GM13976 (cell line): ENCODE measurements around the gene FBXO42.

ENCODE experiments used
- DNase-seq: peaks from one replicate; pipeline ENCODE4 v3.0.0; 2012; ENCODE audit warnings: low spot score
- CTCF ChIP-seq: IDR thresholded peaks from 2 replicates; pipeline ENCODE4 v1.5.1; 2012; ENCODE audit warnings: borderline replicate concordance, mild to moderate bottlenecking; ENCODE audit not compliant: insufficient read depth; ENCODE audit errors: extremely low read depth, missing control alignments, control extremely low read depth
- in situ Hi-C: fragments of 300-500 bp; cut with MboI; formaldehyde crosslinking; loops from one replicate; pipeline ENCODE4 v1.12.0; 2022; ENCODE audit warnings: low sequenced_read_pairs, mixed read lengths, inconsistent platforms; ENCODE audit not compliant: unreplicated experiment

FBXO42 gene

DNA sequence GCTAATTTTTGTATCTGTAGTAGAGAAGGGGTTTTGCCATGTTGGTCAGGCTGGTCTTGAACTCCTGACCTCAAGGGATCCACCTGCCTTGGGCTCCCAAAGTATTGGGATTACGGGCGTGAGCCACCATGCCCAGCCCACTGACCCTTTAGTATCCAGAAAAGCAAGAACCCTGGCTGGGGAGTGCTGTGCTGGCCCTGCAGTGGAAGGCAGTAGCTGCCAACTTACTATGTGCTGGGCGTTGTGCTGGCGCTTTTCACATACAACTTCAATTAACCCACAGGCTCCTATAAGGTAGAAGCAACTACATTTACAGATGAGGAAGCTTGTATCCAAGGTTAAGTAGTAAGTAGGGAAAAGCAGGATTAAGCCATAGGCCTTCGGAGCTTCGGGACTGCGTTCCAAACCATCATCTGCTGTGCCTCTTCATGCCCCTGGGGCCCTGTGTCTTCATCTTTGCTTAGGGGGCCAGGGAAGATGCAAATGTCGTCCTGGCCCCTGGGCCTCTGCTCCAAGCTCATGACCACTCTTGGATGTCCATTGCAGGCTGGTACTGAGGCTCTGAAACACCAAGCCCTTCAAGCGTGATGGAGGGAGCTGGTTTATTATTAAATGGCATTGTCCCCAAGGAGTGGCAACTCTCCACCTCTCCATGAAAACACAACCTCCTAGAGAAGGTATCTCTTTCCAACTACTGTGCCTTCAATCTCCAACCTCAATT, 106.6 kb downstream of the FBXO42 start:
- in situ Hi-C loops: no loop called here
- TF ChIP-seq CTCF: no peak
- no peak for DNase-seq

DNA sequence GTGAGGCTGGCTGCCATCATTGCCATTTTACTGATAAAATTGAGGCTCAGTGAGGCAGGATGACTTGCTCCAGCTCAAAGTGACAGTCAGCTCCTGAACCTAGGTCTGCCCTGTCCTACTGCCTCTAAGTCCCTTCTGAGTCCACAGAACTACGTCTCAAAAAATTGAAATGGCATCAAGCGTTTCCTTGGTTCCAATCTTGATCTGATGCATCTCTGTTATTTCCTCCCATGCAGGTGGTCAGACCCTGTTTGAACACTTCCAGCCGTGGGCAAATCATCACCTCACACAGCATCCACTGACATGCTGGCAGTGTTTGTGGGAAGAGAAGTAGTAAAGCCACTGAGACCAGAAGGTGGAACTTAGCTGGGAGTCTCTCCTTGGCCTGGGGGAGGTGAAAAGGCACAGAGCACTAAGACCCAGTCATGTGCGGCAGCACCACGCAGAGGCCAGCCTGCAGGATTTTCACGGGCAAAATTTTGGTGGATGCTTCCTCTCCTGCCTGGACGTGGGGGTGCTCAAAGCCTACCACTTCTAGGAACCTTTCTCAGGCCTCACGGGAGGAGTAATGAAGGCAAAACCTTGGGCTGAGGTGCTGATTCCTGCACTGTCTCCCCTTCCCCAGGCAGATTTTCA, 107.5 kb downstream of the FBXO42 start:
- in situ Hi-C loops: no loop called here
- no peak for DNase-seq

DNA sequence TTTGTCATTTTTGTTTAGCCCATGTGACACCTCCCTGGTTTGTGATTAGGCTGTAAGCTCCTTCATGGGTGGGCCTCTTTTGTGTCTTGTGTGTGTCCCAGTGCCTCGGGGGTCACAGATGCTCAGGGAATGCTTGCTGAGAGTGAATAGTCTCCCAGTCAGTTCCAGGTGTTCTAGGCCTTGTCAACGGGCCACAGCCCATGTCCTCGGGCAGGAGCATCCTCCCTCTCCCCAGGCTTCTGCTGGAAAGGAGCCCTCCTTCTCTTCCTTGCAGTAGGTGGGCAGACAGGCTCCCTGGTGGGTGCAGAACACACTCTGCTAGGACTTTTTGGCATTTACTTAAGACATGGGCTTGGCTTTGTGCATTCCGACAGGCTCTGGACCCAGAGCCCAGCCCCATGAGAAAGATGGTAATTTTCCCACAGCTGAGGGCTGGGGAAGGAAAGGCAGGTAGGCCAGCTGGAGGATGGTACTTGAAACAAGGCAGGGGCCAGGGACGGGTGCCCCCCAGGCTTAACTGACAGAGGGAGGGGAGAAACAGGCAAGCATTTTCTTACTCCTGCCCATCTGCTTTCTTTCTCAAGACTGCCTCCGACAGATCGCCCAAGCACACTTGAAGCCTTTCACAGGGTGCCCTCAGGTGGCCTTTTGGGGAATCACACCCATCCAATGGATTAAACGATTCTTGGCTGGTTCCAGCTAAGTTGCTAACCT, 108.2 kb downstream of the FBXO42 start:
- in situ Hi-C loops: no loop called here
- peak; percentile 72 for TF ChIP-seq CTCF
- DNase-seq: peak; percentile 81

More for the DNA sequence above, 107.5 kb downstream of the FBXO42 start:
- TF ChIP-seq CTCF: no peak

DNA sequence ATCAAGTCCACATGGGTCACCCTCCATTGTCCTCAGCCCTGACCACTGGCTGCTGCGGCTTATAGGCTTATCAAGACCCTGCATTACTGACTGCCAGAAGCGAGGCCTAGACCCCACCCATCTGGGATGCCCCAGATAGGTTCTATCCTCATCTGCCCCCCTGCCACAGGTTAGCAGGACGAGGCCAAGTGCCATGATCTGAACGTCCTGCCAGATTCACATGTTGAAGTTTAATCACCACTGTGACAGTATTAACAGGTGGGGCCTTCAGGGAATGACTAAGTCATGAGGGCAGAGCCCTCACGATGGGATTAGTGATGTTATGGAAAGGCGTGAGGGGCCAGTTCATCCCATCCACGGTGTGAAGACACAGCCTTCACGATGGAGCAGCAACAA, 109.1 kb downstream of the FBXO42 start:
- TF ChIP-seq CTCF: no peak
- in situ Hi-C loops: no loop called here
- no peak for DNase-seq

DNA sequence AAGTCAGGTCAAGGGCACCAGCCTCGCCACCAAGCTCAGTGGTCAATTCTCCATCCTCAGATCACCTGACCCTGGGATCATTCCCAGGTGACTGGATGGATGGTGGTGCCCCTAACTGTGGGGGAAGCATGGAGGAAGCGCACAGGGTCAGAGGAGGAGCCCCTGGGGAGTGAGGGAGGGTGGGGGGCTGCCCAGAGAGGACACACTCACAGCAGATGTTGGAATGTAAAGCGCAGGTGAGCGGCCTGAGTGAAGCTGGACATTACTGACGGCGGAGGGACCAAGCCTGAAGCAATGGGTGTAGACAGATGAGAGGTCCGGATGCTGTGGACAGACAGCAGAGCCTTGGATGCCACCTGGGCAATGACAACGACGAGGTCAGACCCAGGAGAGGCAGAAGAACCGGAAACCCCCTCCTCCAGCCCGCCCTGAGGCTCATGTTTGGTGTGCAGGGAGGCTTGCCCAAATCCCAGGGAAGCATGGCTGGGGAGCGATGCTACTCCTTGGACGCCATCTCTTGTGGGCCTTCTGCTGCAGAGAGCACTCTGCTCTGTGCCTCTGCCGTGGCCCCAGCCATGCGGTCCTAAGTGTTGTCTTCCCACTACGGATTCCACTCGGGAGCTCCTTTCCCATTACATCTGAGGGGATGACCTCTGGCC, 109.6 kb downstream of the FBXO42 start:
- in situ Hi-C loops: no loop called here
- DNase-seq: no peak
- no peak for TF ChIP-seq CTCF

DNA sequence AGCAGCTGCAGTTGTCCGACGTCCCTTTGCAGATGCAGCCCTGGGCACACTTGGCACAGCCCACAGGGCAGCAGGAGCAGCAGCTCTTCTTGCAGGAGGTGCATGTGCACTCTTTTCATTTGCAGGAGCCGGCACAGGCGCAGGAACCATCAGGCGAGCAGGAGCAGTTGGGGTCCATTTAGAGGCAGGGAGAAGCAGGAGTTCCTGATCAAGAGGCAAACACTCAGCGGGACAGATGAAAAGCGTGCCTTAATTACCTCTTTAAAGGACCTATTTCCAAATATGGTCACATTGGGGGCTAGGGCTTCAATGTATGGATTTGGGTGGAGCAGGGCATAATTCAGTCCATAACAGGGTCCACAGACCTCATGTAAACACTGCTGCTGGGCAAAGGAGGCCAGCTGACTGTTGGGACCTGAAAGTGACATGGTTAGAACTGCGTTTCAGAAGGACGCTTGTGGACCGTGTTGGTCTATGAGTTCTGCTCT, 111.0 kb downstream of the FBXO42 start:
- no peak for TF ChIP-seq CTCF
- in situ Hi-C loops: no loop called here
- no peak for DNase-seq
